Measurements from ENCODE around the gene ZFP91. TPM values are rescaled to one million over a fixed set of nuclear protein-coding genes. Genes with fewer than 3 reads are reported as not detected.

Gene ZFP91
- total and polyA plus RNA-seq, 2 of the 13 experiments (the other 11 are each of a cell fraction or from before 2014, with no cell fraction given): 13.5 to 38.6 TPM

GRCh38 chr11:58579192-58580129 is 598 bp downstream of the ZFP91 start (continued):
- TF ChIP-seq, protein P1, sequence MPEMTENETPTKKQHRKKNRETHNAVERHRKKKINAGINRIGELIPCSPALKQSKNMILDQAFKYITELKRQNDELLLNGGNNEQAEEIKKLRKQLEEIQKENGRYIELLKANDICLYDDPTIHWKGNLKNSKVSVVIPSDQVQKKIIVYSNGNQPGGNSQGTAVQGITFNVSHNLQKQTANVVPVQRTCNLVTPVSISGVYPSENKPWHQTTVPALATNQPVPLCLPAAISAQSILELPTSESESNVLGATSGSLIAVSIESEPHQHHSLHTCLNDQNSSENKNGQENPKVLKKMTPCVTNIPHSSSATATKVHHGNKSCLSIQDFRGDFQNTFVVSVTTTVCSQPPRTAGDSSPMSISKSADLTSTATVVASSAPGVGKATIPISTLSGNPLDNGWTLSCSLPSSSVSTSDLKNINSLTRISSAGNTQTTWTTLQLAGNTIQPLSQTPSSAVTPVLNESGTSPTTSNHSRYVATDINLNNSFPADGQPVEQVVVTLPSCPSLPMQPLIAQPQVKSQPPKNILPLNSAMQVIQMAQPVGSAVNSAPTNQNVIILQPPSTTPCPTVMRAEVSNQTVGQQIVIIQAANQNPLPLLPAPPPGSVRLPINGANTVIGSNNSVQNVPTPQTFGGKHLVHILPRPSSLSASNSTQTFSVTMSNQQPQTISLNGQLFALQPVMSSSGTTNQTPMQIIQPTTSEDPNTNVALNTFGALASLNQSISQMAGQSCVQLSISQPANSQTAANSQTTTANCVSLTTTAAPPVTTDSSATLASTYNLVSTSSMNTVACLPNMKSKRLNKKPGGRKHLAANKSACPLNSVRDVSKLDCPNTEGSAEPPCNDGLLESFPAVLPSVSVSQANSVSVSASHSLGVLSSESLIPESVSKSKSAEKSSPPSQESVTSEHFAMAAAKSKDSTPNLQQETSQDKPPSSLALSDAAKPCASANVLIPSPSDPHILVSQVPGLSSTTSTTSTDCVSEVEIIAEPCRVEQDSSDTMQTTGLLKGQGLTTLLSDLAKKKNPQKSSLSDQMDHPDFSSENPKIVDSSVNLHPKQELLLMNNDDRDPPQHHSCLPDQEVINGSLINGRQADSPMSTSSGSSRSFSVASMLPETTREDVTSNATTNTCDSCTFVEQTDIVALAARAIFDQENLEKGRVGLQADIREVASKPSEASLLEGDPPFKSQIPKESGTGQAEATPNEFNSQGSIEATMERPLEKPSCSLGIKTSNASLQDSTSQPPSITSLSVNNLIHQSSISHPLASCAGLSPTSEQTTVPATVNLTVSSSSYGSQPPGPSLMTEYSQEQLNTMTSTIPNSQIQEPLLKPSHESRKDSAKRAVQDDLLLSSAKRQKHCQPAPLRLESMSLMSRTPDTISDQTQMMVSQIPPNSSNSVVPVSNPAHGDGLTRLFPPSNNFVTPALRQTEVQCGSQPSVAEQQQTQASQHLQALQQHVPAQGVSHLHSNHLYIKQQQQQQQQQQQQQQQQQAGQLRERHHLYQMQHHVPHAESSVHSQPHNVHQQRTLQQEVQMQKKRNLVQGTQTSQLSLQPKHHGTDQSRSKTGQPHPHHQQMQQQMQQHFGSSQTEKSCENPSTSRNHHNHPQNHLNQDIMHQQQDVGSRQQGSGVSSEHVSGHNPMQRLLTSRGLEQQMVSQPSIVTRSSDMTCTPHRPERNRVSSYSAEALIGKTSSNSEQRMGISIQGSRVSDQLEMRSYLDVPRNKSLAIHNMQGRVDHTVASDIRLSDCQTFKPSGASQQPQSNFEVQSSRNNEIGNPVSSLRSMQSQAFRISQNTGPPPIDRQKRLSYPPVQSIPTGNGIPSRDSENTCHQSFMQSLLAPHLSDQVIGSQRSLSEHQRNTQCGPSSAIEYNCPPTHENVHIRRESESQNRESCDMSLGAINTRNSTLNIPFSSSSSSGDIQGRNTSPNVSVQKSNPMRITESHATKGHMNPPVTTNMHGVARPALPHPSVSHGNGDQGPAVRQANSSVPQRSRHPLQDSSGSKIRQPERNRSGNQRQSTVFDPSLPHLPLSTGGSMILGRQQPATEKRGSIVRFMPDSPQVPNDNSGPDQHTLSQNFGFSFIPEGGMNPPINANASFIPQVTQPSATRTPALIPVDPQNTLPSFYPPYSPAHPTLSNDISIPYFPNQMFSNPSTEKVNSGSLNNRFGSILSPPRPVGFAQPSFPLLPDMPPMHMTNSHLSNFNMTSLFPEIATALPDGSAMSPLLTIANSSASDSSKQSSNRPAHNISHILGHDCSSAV (CRISPR knock-in tag; IDR thresholded peaks at IDR 0.05; ENCODE audit: borderline replicate concordance): no peak
- no peak for TF ChIP-seq STAG1 (CRISPR knock-in tag; IDR thresholded peaks at IDR 0.05)
- TF ChIP-seq, protein P2, sequence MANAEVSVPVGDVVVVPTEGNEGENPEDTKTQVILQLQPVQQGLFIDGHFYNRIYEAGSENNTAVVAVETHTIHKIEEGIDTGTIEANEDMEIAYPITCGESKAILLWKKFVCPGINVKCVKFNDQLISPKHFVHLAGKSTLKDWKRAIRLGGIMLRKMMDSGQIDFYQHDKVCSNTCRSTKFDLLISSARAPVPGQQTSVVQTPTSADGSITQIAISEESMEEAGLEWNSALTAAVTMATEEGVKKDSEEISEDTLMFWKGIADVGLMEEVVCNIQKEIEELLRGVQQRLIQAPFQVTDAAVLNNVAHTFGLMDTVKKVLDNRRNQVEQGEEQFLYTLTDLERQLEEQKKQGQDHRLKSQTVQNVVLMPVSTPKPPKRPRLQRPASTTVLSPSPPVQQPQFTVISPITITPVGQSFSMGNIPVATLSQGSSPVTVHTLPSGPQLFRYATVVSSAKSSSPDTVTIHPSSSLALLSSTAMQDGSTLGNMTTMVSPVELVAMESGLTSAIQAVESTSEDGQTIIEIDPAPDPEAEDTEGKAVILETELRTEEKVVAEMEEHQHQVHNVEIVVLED (CRISPR knock-in tag; IDR thresholded peaks at IDR 0.05; ENCODE audit: borderline replicate concordance): peak; percentile 80
- TF ChIP-seq, protein P3, sequence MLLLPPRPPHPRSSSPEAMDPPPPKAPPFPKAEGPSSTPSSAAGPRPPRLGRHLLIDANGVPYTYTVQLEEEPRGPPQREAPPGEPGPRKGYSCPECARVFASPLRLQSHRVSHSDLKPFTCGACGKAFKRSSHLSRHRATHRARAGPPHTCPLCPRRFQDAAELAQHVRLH (CRISPR knock-in tag; IDR thresholded peaks at IDR 0.05; ENCODE audit: borderline replicate concordance, low read depth): peak; percentile 88; the same call in 1 of the 2 replicates
- TF ChIP-seq ZNF446 (CRISPR knock-in tag; IDR thresholded peaks at IDR 0.05): no peak
- TF ChIP-seq ZNF562 (CRISPR knock-in tag; IDR thresholded peaks at IDR 0.05; ENCODE audit: borderline replicate concordance): no peak
- TF ChIP-seq ISX (CRISPR knock-in tag; conservative IDR thresholded peaks at IDR 0.05): no peak
- TF ChIP-seq TARDBP (CRISPR knock-in tag; IDR thresholded peaks at IDR 0.05): peak; percentile 90
- TF ChIP-seq ZFP62 (CRISPR knock-in tag; IDR thresholded peaks at IDR 0.05): no peak
- TF ChIP-seq, protein P4, sequence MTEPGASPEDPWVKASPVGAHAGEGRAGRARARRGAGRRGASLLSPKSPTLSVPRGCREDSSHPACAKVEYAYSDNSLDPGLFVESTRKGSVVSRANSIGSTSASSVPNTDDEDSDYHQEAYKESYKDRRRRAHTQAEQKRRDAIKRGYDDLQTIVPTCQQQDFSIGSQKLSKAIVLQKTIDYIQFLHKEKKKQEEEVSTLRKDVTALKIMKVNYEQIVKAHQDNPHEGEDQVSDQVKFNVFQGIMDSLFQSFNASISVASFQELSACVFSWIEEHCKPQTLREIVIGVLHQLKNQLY (CRISPR knock-in tag; IDR thresholded peaks at IDR 0.05): no peak
- peak; percentile 66 for TF ChIP-seq HNRNPLL (IDR thresholded peaks at IDR 0.05; ENCODE audit: low read depth, low read length, poor library complexity, severe bottlenecking)
- TF ChIP-seq FOXM1 (CRISPR knock-in tag; IDR thresholded peaks at IDR 0.05): no peak
- no peak for TF ChIP-seq RARG (CRISPR knock-in tag; IDR thresholded peaks at IDR 0.05; ENCODE audit: low read depth)
